NCI-H1417 (cell line): ENCODE measurements around the gene RAB4B.
"Not testable (repeated sequence)": the region's sequence is repeated elsewhere in the genome, so short reads cannot be mapped to it uniquely, and the experiment has no call there.

ENCODE experiments used
- DNase-seq, 3 experiments: peaks; one replicate each; lab custom pipeline; 2025; lab: John Stamatoyannopoulos, UW

The RAB4B gene

GRCh38 chr19:40750874-40751537, 27.0 kb upstream of the RAB4B start, which contains the start of gene SNRPA:
Gene SNRPA (plus strand): TSS chr19:40751203. CDS start chr19:40751409, 206 bp downstream.
- DNase-seq, result peak; percentile 99

GRCh38 chr19:40752257-40752781, 25.7 kb upstream of the RAB4B start:
- DNase-seq, result no peak

DNA sequence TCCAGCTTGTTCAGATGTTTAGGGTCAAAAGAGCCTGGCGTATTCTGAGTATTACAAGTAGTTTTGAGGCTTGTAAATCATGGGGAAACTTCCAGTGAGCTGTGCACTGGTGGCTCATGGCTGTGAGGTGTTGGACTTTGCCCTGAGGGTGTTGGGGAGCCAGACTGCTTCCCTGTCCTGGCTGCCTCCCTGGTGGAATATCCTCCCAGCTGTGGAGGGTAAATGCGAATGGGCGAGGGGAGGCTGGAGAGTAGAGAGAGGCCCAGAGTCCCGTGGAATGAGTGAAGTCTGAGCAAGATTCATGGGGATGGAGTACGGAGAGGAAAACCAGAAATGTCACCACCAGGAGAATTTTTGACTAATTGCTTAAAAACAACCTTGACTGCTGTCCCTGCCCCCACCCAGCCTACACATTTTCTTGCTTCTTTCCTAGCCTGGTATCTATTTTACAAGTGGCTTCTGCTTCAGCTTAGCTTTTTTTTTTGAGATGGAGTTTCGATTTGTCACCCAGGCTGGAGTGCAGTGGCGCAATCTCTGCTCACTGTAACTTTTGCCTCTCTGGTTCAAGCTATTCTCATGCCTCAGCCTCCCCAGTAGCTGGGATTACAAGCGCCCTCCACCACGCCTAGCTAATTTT, 23.3 kb upstream of the RAB4B start:
- DNase-seq, result no peak

DNA sequence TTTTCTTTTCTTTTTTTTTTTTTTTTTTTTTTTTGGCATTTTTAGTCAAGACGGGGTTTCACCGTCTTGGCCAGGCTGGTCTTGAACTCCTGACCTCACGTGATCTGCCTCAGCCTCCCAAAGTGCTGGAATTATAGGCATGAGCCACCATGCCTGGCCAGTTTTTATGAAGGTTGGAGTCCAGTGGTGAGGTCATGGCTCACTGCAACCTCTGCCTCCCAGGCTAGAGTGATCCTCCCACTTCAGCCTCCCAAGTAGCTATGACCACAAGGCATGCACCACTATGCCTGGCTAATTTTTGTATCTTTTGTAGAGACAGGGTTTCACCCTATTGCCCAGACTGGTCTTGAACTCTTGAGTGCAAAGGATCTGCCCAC, 22.8 kb upstream of the RAB4B start:
- no peak for DNase-seq

GRCh38 chr19:40755791-40756190, 22.3 kb upstream of the RAB4B start:
- DNase-seq, result no peak

DNA sequence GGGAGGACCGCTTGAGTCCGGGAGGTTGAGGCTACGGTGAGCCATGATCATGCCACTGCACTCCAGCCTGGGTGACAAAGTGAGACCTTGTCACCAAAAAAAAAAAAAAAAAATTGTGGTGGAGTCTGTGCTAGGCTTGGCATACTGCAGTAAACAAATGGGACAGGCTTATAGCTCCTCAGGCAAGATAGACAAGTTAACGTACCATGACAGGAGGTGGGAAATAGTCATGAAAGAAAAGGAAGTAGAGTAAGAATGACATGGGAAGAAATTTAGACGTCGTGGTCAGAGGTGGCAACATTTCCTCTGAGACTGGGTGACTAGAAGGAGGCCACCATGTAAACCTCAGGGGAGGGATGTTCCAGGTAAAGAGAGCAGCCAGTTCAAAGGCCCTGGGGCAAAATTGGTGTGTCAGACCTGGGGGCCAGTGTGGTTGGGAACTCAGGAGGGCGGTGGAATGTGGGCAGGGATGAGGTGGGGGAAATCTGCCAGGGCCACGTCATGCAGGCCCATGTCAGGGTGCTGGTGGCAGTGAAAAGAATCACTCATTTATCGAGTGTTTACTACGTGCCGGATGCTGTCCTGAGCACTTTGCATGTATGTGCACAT, 21.4 kb upstream of the RAB4B start:
- no peak for DNase-seq

DNA sequence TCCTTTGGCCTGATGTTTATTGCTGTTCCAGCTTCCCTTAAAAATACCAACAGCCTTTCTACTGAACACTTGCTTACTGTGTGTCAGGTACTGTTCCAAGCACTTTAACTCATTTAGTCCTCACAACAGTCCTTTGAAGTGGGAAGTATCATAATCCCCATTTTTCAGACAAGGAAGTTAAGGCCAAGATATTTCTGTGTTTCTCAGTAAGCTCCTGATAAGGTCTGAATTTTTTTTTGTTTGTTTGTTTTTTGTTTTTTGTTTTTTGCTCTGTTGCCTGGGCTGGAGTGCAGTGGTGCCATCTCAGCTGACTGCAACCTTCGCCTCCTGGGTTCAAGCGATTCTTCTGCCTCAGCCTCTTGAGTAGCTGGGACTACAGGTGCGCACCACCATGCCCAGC, 19.6 kb upstream of the RAB4B start:
- DNase-seq, result no peak

GRCh38 chr19:40759352-40759751, 18.7 kb upstream of the RAB4B start:
- DNase-seq, result no peak

- DNase-seq, result no peak
These were observed 15.1 kb upstream of the RAB4B start for GRCh38 chr19:40762754-40763470.

DNA sequence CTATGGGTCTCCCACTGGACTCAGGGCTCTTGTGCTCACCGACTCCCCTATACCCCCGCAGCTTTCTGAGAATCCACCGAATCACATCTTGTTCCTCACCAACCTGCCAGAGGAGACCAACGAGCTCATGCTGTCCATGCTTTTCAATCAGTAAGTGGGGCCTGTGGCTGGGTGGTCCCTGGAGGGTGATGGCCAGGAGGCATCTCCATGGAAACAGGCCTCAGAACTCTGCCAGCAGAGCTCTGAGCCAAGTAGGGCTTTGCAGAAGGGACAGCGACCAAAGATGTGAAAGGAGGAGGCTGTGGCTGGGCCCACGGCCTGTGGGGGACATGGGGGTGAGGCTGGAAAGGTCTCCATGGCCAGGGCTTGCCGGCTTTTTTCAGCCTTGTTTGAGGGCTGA, 14.5 kb upstream of the RAB4B start:
- no peak for DNase-seq

DNA sequence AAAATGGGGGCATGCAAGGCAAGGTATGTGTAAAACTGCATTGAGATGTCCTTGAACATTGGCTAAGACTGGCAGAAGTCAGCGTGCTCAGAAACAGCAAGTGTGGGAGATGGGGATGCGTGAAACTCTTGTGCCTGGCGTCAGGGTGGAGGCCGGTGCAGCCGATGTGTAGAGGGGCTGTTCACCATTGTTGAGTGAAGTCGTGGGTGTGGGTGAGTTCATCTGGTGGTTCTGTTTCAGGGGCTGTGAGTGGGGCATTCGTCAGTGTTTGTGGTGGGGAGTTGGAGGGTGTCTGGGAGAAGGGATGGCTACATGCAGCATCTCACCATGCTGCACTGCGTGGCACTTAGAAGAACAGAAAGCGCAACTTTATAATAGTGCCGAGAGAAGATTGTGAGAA, 14.1 kb upstream of the RAB4B start:
- DNase-seq, result no peak

- not testable (repeated sequence) for DNase-seq
These were observed 11.7 kb upstream of the RAB4B start for GRCh38 chr19:40766385-40766784.

GRCh38 chr19:40768869-40769268, 9.2 kb upstream of the RAB4B start:
- DNase-seq, result no peak

- peak in 1 of 3 experiments; percentile 19 for DNase-seq
These were observed 6.8 kb upstream of the RAB4B start for GRCh38 chr19:40771101-40771862.

- DNase-seq, result no peak
These were observed 3.0 kb upstream of the RAB4B start, which contains the start of gene MIA for GRCh38 chr19:40774916-40775631. Gene MIA (plus strand): TSS chr19:40775521. CDS start chr19:40775543, 22 bp downstream.

DNA sequence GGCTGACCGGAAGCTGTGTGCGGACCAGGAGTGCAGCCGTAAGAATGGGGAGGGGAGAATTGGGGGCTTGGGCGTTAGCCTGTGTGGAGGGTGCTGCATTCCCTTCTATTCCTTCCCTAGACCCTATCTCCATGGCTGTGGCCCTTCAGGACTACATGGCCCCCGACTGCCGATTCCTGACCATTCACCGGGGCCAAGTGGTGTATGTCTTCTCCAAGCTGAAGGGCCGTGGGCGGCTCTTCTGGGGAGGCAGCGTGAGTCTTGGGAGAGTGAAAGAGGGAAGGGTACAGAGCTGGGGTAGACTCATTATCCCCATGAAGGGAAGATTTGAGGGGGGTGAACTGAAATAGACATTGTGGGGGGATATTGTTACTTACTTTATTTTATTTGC, 2.4 kb upstream of the RAB4B start:
- DNase-seq, result no peak

GRCh38 chr19:40776364-40776763, 1.7 kb upstream of the RAB4B start:
- DNase-seq, result no peak

DNA sequence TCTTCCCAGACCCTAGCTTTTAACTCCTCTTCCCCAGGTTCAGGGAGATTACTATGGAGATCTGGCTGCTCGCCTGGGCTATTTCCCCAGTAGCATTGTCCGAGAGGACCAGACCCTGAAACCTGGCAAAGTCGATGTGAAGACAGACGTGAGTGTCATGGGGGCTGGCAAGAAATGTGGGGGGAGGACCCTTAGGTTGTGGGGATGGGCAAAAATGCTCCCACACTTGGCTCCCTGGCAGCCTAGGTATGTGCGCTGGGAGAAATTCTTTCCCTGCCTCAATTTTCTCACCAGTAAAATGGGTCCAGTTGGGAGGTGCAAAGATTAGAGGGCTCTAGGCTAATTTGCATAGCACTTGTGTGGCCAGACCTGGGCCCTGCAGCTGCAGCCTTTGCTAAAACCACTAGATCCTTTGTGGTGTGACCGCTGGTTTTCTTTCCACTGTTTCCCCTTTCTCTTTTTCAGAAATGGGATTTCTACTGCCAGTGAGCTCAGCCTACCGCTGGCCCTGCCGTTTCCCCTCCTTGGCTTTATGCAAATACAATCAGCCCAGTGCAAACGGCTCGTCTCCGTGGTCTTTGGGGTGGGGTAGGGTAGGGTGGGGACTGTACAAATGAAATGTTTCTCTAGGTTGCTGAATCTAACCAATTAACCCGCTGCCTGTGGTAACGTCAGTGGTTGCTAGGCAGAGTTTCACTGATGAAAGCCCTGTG, 959 bp upstream of the RAB4B start:
- DNase-seq, result peak; percentile 84 to 95 (median 94)

- DNase-seq, result no peak
These were observed 456 bp upstream of the RAB4B start for GRCh38 chr19:40777645-40777936.

GRCh38 chr19:40778706-40779284, 748 bp downstream of the RAB4B start:
- DNase-seq, result no peak
